Endodermal cell (in vitro differentiated cells): ENCODE results near the gene NOTCH4. TPM values are rescaled to one million over a fixed set of nuclear protein-coding genes. Genes with fewer than 3 reads are reported as not detected.
"Not testable (repeated sequence)": the region's sequence is repeated elsewhere in the genome, so short reads cannot be mapped to it uniquely, and the experiment has no call there.

Source experiments
- DNase-seq: peaks from one replicate; pipeline ENCODE4 v3.0.0-alpha.2; 2017
- H3K27ac ChIP-seq: 2 replicates; pipeline ENCODE4 v1.5.1; 2013; ENCODE audit warnings: mild to moderate bottlenecking, low read depth, low read length, moderate library complexity
- H3K27me3 ChIP-seq: 2 replicates; pipeline ENCODE4 v1.6.1; 2013; ENCODE audit warnings: mild to moderate bottlenecking, low read length, moderate library complexity; ENCODE audit not compliant: insufficient read depth, control insufficient read depth, poor library complexity, severe bottlenecking
- H3K36me3 ChIP-seq: 2 replicates; pipeline ENCODE4 v1.7.0; 2013; ENCODE audit warnings: mild to moderate bottlenecking, low read length, moderate library complexity; ENCODE audit not compliant: control insufficient read depth, insufficient read depth
- H3K4me1 ChIP-seq: one replicate; pipeline ENCODE4 v1.7.0; 2013; ENCODE audit warnings: low read length; ENCODE audit not compliant: control insufficient read depth, insufficient read depth
- H3K4me3 ChIP-seq: 2 replicates; pipeline ENCODE4 v1.5.1; 2013; ENCODE audit warnings: mild to moderate bottlenecking, low read length, moderate library complexity
- H3K9ac ChIP-seq: 2 replicates; pipeline ENCODE4 v1.6.1; 2013; ENCODE audit warnings: mild to moderate bottlenecking, low read length, moderate library complexity; ENCODE audit not compliant: poor library complexity, severe bottlenecking; ENCODE audit errors: extremely low read depth
- H3K9me3 ChIP-seq: 2 replicates; pipeline ENCODE4 v1.6.1; 2013; ENCODE audit warnings: mild to moderate bottlenecking, low read length, moderate library complexity; ENCODE audit not compliant: control insufficient read depth
- H3K27ac Mint-ChIP-seq: 2 replicates; pipeline ENCODE4 v1.8.0; 2020; ENCODE audit warnings: mixed read lengths
- H3K27me3 Mint-ChIP-seq: 2 replicates; pipeline ENCODE4 v1.8.0; 2021; ENCODE audit warnings: mild to moderate bottlenecking, mixed read lengths; ENCODE audit not compliant: insufficient read depth
- H3K36me3 Mint-ChIP-seq: 2 replicates; pipeline ENCODE4 v1.8.0; 2020; ENCODE audit warnings: low read depth, mixed read lengths
- H3K4me1 Mint-ChIP-seq: 2 replicates; pipeline ENCODE4 v1.8.0; 2020; ENCODE audit warnings: mixed read lengths
- H3K4me3 Mint-ChIP-seq: 2 replicates; pipeline ENCODE4 v1.8.0; 2020; ENCODE audit warnings: mild to moderate bottlenecking, moderate library complexity, mixed read lengths
- H3K9me3 Mint-ChIP-seq: 2 replicates; pipeline ENCODE4 v1.8.0; 2020; ENCODE audit warnings: mild to moderate bottlenecking, mixed read lengths
- WGBS, 2 experiments: methylation state at CpG; one replicate each; pipeline versions ENCODE4 v1.1.5 to v1.1.7; 2013; ENCODE audit warnings: missing lambda C conversion rate in 2 of 2, mixed read lengths in 1 of 2; ENCODE audit not compliant: insufficient coverage in 1 of 2, insufficient read length in 1 of 2; 5-methylcytosine and 5-hydroxymethylcytosine counted together
- total RNA-seq, 2 donors: library from RNA; stranded (reverse); fragmentation: NEBNext Ultra II Directional in 1 of 2; extraction: Animal tissue kit (Norgen Biotek cat#: 25700) in 1 of 2; gene quantifications; 2 replicates in 1 of 2; 3 replicates in 1 of 2; pipeline ENCODE4 v1.2.1, GENCODE V29; 2021
- TF ChIP-seq, protein P1 (sequence below): fragments of 200-600 bp; sonication (generic); conservative IDR thresholded peaks from 2 replicates; pipeline ENCODE4 v1.5.0; 2021; ENCODE audit warnings: antibody characterized with exemption, mild to moderate bottlenecking

The NOTCH4 gene
- total RNA-seq, 2 donors from 2014 or later, result 2.1 to 2.5 TPM

DNA sequence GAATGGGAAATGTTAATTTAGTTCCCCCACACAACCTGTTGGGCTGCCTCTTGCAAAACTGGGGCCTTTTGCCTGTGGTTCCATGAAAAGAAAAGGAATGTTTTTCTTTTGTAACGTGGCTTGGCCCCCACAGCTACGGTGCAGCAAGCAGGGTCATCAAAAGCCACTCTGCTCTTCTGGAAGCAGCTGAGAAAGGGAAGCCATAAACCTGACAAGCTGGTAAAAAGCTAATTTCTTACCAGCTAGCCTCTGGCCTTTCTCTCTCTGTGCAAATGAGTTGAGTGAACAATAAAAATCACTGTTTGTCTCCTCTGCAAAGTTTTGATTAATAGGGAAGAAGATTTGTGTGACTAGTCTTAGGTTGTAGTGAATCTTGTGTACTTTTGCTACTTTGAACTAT is 23.5 kb upstream of the NOTCH4 start:
- Histone ChIP-seq H3K27ac (no peak overlapping the region), H3K4me3 (no peak overlapping the region), H3K9ac (no peak overlapping the region), H3K9me3 (peaks cover 20% of the 10 kb centered on the region), H3K36me3 (no peaks in the 10 kb centered on the region), H3K4me1 (no peaks in the 10 kb centered on the region), H3K27me3 (no peaks in the 10 kb centered on the region)
- H3K4me3 Mint-ChIP-seq, result no peak overlapping the region
- TF ChIP-seq, protein P1, sequence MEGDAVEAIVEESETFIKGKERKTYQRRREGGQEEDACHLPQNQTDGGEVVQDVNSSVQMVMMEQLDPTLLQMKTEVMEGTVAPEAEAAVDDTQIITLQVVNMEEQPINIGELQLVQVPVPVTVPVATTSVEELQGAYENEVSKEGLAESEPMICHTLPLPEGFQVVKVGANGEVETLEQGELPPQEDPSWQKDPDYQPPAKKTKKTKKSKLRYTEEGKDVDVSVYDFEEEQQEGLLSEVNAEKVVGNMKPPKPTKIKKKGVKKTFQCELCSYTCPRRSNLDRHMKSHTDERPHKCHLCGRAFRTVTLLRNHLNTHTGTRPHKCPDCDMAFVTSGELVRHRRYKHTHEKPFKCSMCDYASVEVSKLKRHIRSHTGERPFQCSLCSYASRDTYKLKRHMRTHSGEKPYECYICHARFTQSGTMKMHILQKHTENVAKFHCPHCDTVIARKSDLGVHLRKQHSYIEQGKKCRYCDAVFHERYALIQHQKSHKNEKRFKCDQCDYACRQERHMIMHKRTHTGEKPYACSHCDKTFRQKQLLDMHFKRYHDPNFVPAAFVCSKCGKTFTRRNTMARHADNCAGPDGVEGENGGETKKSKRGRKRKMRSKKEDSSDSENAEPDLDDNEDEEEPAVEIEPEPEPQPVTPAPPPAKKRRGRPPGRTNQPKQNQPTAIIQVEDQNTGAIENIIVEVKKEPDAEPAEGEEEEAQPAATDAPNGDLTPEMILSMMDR, result no peak
- peaks cover 40% of the 10 kb centered on the region for H3K27me3 Mint-ChIP-seq
- no peak for DNase-seq
- H3K36me3 Mint-ChIP-seq, result no peaks in the 10 kb centered on the region
- no peaks in the 10 kb centered on the region for H3K4me1 Mint-ChIP-seq
- H3K27ac Mint-ChIP-seq, result no peak overlapping the region
- peaks cover 21% of the 10 kb centered on the region for H3K9me3 Mint-ChIP-seq
- 63 to 73% methylated on average over 2 of the region's 2 CpGs for WGBS, 2 experiments

- Histone ChIP-seq H3K36me3 (no peaks in the 10 kb centered on the region), H3K27me3 (no peaks in the 10 kb centered on the region), H3K4me3 (no peak overlapping the region), H3K4me1 (no peaks in the 10 kb centered on the region), H3K27ac (no peak overlapping the region), H3K9ac (no peak overlapping the region), H3K9me3 (peaks cover 20% of the 10 kb centered on the region)
- TF ChIP-seq, protein P1, result peak; percentile 98
- no peak overlapping the region for H3K27ac Mint-ChIP-seq
- peaks cover 46% of the 10 kb centered on the region for H3K27me3 Mint-ChIP-seq
- DNase-seq, result peak; percentile 91
- no peaks in the 10 kb centered on the region for H3K4me1 Mint-ChIP-seq
- no peak overlapping the region for H3K4me3 Mint-ChIP-seq
- no peaks in the 10 kb centered on the region for H3K36me3 Mint-ChIP-seq
- 8 to 22% methylated on average over 3 to 14 of the region's 14 CpGs for WGBS, 2 experiments
- peaks cover 20% of the 10 kb centered on the region for H3K9me3 Mint-ChIP-seq
Observed at GRCh38 chr6:32244946-32245398, 21.1 kb upstream of the NOTCH4 start.

DNA sequence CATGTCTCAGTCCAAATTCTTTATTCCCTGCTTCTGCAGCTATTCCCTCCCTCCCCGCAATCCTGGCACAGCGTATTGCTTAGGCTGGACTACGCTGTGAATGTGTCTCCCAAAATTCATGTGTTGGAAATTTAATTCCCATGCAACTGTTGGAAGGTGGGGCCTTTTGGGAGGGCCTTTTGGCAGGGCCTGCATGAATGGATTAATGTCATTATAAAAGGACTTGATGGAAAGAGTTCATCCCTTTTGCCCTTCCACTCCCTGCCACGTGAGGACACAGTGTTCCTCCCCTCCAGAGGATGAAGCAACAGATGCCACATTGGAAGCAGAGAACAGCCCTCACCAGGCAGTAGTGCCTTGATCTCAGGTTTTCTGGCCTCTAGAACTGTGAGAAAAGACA is 20.4 kb upstream of the NOTCH4 start:
- no peaks in the 10 kb centered on the region for H3K36me3 Mint-ChIP-seq
- H3K9me3 Mint-ChIP-seq, result peaks cover 13% of the 10 kb centered on the region
- no peak for DNase-seq
- peaks cover 52% of the 10 kb centered on the region for H3K27me3 Mint-ChIP-seq
- H3K4me3 Mint-ChIP-seq, result no peak overlapping the region
- no peaks in the 10 kb centered on the region for H3K27me3 ChIP-seq
- no peak overlapping the region for H3K9ac ChIP-seq
- H3K27ac Mint-ChIP-seq, result no peak overlapping the region
- no peak overlapping the region for H3K27ac ChIP-seq
- no peaks in the 10 kb centered on the region for H3K36me3 ChIP-seq
- no peaks in the 10 kb centered on the region for H3K4me1 Mint-ChIP-seq
- peaks cover 14% of the 10 kb centered on the region for H3K9me3 ChIP-seq
- TF ChIP-seq, protein P1, result no peak
- H3K4me3 ChIP-seq, result no peak overlapping the region
- 96% methylated on average over 4 of the region's 4 CpGs for WGBS, 2 experiments
- H3K4me1 ChIP-seq, result no peaks in the 10 kb centered on the region

DNA sequence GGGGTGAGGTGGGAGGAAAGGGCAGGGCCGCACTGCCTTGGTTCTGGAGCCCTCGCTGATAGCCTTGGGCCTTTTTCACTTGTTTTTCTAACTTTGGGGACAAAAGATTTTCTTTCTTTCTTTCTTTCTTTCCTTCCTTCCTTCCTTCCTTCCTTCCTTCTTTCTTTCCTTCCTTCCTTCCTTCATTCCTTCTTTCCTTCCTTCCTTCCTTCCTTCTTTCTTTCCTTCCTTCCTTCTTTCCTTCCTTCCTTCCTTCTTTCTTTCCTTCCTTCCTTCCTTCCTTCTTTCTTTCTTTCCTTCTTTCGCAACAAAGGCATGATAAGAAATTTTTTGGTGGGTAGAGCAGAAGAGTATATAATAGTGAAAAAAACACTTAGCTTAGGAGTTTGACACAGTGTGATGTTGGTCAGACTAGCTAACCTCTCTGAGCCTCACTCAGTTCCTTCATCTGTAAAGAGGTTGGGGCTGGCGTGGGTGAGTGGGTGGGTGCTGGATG is 18.5 kb upstream of the NOTCH4 start:
- 81 to 100% methylated on average over 2 to 3 of the region's 4 CpGs for whole genome bisulfite sequencing, 2 experiments
- H3K9me3 ChIP-seq, H3K27me3 ChIP-seq, H3K36me3 ChIP-seq, H3K4me3 Mint-ChIP-seq, H3K4me3 ChIP-seq, H3K4me1 ChIP-seq, H3K9ac ChIP-seq, H3K36me3 Mint-ChIP-seq, H3K9me3 Mint-ChIP-seq, H3K27ac ChIP-seq, H3K27ac Mint-ChIP-seq, DNase-seq, H3K4me1 Mint-ChIP-seq: not testable (repeated sequence)
- H3K27me3 Mint-ChIP-seq, result peaks cover 53% of the 10 kb centered on the region
